Prostate gland (tissue), 2 donors: ENCODE measurements around the gene ADAM8.

Source experiments
- CTCF ChIP-seq, 4 experiments: fragments of 200-600 bp in 2 of 4; fragments of 450-650 bp in 2 of 4; sonication (generic) in 2 of 4; IDR thresholded peaks; 1 replicate in 3 of 4; 2 replicates in 1 of 4; pipeline ENCODE4 v1.5.1; 2016 to 2019; ENCODE audit warnings: antibody characterized with exemption in 4 of 4, mild to moderate bottlenecking in 2 of 4, moderate library complexity in 2 of 4
- POLR2A ChIP-seq: fragments of 450-650 bp; IDR thresholded peaks from one replicate; pipeline ENCODE4 v1.6.1; 2016; ENCODE audit warnings: antibody characterized with exemption, mild to moderate bottlenecking
- POLR2AphosphoS5 ChIP-seq: sonication (generic); formaldehyde crosslinking; IDR thresholded peaks from one replicate; pipeline ENCODE4 v1.6.1; 2017; ENCODE audit warnings: antibody characterized with exemption

GRCh38 chr10:133221331-133221730 lies 55.3 kb downstream of the ADAM8 start:
- TF ChIP-seq CTCF (IDR thresholded peaks at IDR 0.05) (no peak), POLR2A (no peak), POLR2AphosphoS5 (no peak)
